Endodermal cell (in vitro differentiated cells): ENCODE data around the gene GRIK4. TPM values are rescaled to one million over a fixed set of nuclear protein-coding genes. Genes with fewer than 3 reads are reported as not detected.

Source experiments
- DNase-seq: peaks from one replicate; pipeline ENCODE4 v3.0.0-alpha.2; 2017
- H3K27ac ChIP-seq: 2 replicates; pipeline ENCODE4 v1.5.1; 2013; ENCODE audit warnings: mild to moderate bottlenecking, low read depth, low read length, moderate library complexity
- H3K27me3 ChIP-seq: 2 replicates; pipeline ENCODE4 v1.6.1; 2013; ENCODE audit warnings: mild to moderate bottlenecking, low read length, moderate library complexity; ENCODE audit not compliant: insufficient read depth, control insufficient read depth, poor library complexity, severe bottlenecking
- H3K36me3 ChIP-seq: 2 replicates; pipeline ENCODE4 v1.7.0; 2013; ENCODE audit warnings: mild to moderate bottlenecking, low read length, moderate library complexity; ENCODE audit not compliant: control insufficient read depth, insufficient read depth
- H3K4me1 ChIP-seq: one replicate; pipeline ENCODE4 v1.7.0; 2013; ENCODE audit warnings: low read length; ENCODE audit not compliant: control insufficient read depth, insufficient read depth
- H3K4me3 ChIP-seq: 2 replicates; pipeline ENCODE4 v1.5.1; 2013; ENCODE audit warnings: mild to moderate bottlenecking, low read length, moderate library complexity
- H3K9ac ChIP-seq: 2 replicates; pipeline ENCODE4 v1.6.1; 2013; ENCODE audit warnings: mild to moderate bottlenecking, low read length, moderate library complexity; ENCODE audit not compliant: poor library complexity, severe bottlenecking; ENCODE audit errors: extremely low read depth
- H3K9me3 ChIP-seq: 2 replicates; pipeline ENCODE4 v1.6.1; 2013; ENCODE audit warnings: mild to moderate bottlenecking, low read length, moderate library complexity; ENCODE audit not compliant: control insufficient read depth
- H3K27ac Mint-ChIP-seq: 2 replicates; pipeline ENCODE4 v1.8.0; 2020; ENCODE audit warnings: mixed read lengths
- H3K27me3 Mint-ChIP-seq: 2 replicates; pipeline ENCODE4 v1.8.0; 2021; ENCODE audit warnings: mild to moderate bottlenecking, mixed read lengths; ENCODE audit not compliant: insufficient read depth
- H3K36me3 Mint-ChIP-seq: 2 replicates; pipeline ENCODE4 v1.8.0; 2020; ENCODE audit warnings: low read depth, mixed read lengths
- H3K4me1 Mint-ChIP-seq: 2 replicates; pipeline ENCODE4 v1.8.0; 2020; ENCODE audit warnings: mixed read lengths
- H3K4me3 Mint-ChIP-seq: 2 replicates; pipeline ENCODE4 v1.8.0; 2020; ENCODE audit warnings: mild to moderate bottlenecking, moderate library complexity, mixed read lengths
- H3K9me3 Mint-ChIP-seq: 2 replicates; pipeline ENCODE4 v1.8.0; 2020; ENCODE audit warnings: mild to moderate bottlenecking, mixed read lengths
- CTCF ChIP-seq: fragments of 200-600 bp; sonication (generic); conservative IDR thresholded peaks from 2 replicates; pipeline ENCODE4 v1.5.0; 2021; ENCODE audit warnings: antibody characterized with exemption, mild to moderate bottlenecking
- WGBS, 2 experiments: methylation state at CpG; one replicate each; pipeline versions ENCODE4 v1.1.5 to v1.1.7; 2013; ENCODE audit warnings: missing lambda C conversion rate in 2 of 2, mixed read lengths in 1 of 2; ENCODE audit not compliant: insufficient coverage in 1 of 2, insufficient read length in 1 of 2; 5-methylcytosine and 5-hydroxymethylcytosine counted together
- total RNA-seq, 2 donors: library from RNA; stranded (reverse); fragmentation: NEBNext Ultra II Directional in 1 of 2; extraction: Animal tissue kit (Norgen Biotek cat#: 25700) in 1 of 2; gene quantifications; 2 replicates in 1 of 2; 3 replicates in 1 of 2; pipeline ENCODE4 v1.2.1, GENCODE V29; 2021

The GRIK4 gene
- total RNA-seq, 2 donors from 2014 or later, result 1.7 to 3.5 TPM

GRCh38 chr11:120594746-120595145 lies 83.2 kb downstream of the GRIK4 start:
- no peaks in the 10 kb centered on the region for H3K36me3 ChIP-seq
- peaks cover 44% of the 10 kb centered on the region for H3K27me3 Mint-ChIP-seq
- no peak overlapping the region for H3K27ac Mint-ChIP-seq
- H3K9me3 ChIP-seq, result no peaks in the 10 kb centered on the region
- no peaks in the 10 kb centered on the region for H3K9me3 Mint-ChIP-seq
- DNase-seq, result no peak
- peaks cover 14% of the 10 kb centered on the region for H3K4me1 Mint-ChIP-seq
- no peaks in the 10 kb centered on the region for H3K4me1 ChIP-seq
- no peak overlapping the region for H3K27ac ChIP-seq
- H3K36me3 Mint-ChIP-seq, result no peaks in the 10 kb centered on the region
- no peak overlapping the region for H3K4me3 Mint-ChIP-seq
- no peaks in the 10 kb centered on the region for H3K27me3 ChIP-seq
- 90 to 95% methylated on average over 7 to 9 of the region's 9 CpGs for WGBS, 2 experiments
- no peak overlapping the region for H3K9ac ChIP-seq
- no peak overlapping the region for H3K4me3 ChIP-seq
- no peak for TF ChIP-seq CTCF

GRCh38 chr11:120595557-120595956 lies 84.0 kb downstream of the GRIK4 start:
- H3K9me3 Mint-ChIP-seq, result no peaks in the 10 kb centered on the region
- H3K27me3 Mint-ChIP-seq, result peaks cover 42% of the 10 kb centered on the region
- H3K4me1 Mint-ChIP-seq, result peaks cover 15% of the 10 kb centered on the region

GRCh38 chr11:120597250-120598215 lies 86.0 kb downstream of the GRIK4 start:
- Mint-ChIP-seq H3K27me3 (peaks cover 30% of the 10 kb centered on the region), H3K4me1 (peaks cover 7% of the 10 kb centered on the region), H3K27ac (no peak overlapping the region), H3K9me3 (no peaks in the 10 kb centered on the region), H3K36me3 (no peaks in the 10 kb centered on the region), H3K4me3 (no peak overlapping the region)
- Histone ChIP-seq H3K27ac (no peak overlapping the region), H3K27me3 (no peaks in the 10 kb centered on the region), H3K4me3 (no peak overlapping the region), H3K9ac (no peak overlapping the region), H3K9me3 (no peaks in the 10 kb centered on the region), H3K4me1 (no peaks in the 10 kb centered on the region), H3K36me3 (no peaks in the 10 kb centered on the region)
- 84 to 86% methylated on average over 21 to 26 of the region's 26 CpGs for WGBS, 2 experiments
- TF ChIP-seq CTCF, result no peak
- no peak for DNase-seq

More at GRCh38 chr11:120595557-120595956, 84.0 kb downstream of the GRIK4 start:
- WGBS, 2 experiments, result 93 to 100% methylated on average over 3 to 4 of the region's 4 CpGs
- Mint-ChIP-seq H3K4me3 (no peak overlapping the region), H3K36me3 (no peaks in the 10 kb centered on the region), H3K27ac (no peak overlapping the region)
- Histone ChIP-seq H3K4me3 (no peak overlapping the region), H3K9me3 (no peaks in the 10 kb centered on the region), H3K27ac (no peak overlapping the region), H3K4me1 (no peaks in the 10 kb centered on the region), H3K9ac (no peak overlapping the region), H3K27me3 (no peaks in the 10 kb centered on the region), H3K36me3 (no peaks in the 10 kb centered on the region)
- no peak for DNase-seq
- no peak for TF ChIP-seq CTCF
